ENCODE data around the gene GAS7.

The GAS7 gene

DNA sequence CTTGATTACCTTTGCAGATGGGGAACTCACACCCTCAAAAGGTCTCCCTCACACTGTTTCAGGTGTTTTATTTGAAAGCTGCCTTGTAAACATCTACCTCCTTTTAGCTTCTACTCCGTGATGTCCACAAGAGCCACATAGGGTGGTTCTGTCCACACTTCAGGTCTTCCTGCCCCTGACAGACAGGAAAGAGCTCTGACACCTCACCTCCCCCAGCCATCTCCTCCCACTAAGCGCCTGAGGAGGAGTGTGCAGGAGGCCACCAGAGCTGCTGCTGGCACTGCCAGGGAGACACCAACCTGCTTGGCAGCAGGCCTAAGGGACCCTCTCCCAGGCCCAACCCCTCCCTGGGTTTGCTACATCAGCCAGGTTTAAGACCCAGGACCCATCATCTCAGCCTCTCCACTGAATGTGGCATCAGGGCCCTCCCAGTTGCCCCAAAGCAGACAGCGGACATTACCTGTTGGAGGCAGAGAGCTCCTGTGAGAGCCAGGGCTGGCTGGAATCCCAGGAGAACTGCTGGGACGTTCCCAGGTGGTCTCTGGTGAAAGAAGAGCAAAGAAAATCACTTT, 217.0 kb downstream of the GAS7 start:
- no peak for DNase-seq (ENCODE audit: low read depth)

DNA sequence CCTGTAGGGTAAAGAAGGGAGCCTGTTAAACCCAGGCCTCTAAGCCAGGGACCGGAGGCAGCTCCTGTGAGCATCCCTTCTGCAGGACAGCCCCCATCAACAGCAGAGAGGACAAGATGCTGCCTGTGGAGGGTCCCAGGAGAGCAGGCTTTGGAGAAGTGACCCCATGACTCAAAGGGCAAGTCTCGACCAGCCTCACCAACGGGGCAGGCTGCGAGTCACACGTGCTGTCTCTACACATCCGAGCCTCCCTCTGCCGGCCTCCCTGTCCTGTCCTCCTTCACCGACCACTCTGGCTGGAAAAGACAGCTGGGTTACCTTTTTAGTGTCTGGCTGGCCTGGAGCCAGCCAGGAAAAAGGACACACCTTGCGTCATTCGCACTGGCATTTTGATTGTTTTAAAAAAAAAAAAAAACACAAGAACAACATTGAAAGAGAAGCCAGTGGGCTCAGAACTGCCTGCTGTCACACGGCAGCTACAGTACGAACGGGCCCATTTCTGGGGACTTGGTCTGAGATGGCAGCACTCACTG, 218.9 kb downstream of the GAS7 start:
- no peak for DNase-seq (ENCODE audit: low read depth)

DNA sequence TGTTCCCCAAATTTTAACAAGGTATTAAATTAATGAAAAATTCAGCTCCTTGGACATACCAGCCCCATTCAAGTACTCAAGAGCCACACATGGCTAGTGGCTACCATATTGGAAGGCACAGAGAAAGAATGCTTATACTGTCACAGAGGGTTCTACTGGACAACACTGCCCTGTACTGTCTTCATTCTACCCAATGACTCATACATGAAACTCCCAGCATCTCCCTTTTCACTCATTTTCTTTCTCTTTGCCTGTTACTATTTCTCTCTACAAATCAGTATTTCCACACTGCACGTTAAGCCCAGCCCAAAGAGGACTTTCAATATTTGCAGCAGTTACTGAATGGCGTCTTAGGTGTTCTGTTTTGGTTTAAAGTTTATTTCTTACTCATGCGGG, 221.2 kb downstream of the GAS7 start:
- DNase-seq (ENCODE audit: low read depth): no peak

DNA sequence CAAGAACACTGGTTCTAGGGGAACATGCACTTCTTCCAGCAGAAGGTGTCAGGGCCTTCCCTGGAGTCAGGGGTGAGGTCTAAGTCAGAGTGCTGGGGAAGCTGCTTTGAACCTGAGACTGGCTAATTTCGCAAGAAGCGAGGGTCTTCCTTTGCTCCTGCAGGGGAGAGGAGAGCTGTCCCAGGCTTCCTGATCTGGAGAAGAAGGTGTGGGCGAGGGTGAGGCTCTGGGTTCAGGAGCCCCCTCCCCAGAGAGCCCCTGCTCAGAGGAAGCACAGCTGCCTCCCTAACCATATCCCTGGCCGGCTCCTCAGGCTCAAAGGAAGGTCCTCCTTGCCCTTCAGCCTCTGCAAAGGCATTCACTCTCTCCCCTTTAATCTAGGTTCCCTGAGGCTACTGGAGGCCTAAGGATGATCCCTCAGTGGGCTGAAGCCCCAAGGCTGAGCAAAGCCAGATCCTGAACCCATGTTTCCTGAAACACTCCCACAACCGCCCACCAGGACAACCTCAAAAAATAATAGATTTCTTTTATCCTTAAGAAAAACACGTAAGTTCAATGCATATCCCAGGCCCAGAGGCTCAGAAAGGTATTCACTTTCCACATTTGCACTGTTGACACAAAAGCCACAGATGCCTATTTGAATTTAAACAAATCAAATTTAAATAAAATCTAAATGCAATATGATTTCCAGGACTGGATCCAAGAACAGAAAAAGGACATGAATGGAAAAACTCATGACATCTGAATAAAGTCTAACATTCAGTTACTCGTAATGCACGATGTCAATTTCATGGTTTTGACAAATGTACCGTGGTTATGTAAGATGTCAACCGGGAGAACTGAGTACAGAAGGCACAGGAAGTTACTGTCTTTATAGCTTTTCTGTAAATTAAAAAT, 221.9 kb downstream of the GAS7 start:
- DNase-seq (ENCODE audit: low read depth): no peak

- DNase-seq (ENCODE audit: low read depth): no peak
These were observed 223.7 kb downstream of the GAS7 start for GRCh38 chr17:9974448-9975381.

GRCh38 chr17:9973669-9974447, 224.5 kb downstream of the GAS7 start:
- DNase-seq (ENCODE audit: low read depth): no peak

DNA sequence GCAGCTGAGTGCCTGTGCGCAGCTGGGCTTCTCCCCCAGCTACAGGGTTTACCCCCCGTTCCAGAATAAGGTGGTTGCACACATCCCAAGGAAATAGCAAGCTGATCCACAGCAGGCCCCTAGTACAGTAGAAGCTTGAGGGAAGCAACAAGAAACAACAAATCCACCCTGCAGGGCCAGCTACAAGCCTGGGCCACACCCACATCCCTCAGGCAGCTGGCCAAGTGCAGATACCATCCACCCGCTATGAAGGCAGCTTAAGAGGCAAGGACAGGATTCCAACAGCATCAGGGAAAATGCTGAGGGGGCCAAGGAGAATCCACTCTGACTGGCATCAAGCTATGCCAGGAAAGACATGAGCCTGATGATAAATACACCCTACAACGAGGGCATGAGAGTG, 226.4 kb downstream of the GAS7 start:
- DNase-seq (ENCODE audit: low read depth): no peak

GRCh38 chr17:9969301-9969935, 229.0 kb downstream of the GAS7 start:
- no peak for DNase-seq (ENCODE audit: low read depth)

- no peak for DNase-seq (ENCODE audit: low read depth)
These were observed 229.5 kb downstream of the GAS7 start for GRCh38 chr17:9968881-9969280.

DNA sequence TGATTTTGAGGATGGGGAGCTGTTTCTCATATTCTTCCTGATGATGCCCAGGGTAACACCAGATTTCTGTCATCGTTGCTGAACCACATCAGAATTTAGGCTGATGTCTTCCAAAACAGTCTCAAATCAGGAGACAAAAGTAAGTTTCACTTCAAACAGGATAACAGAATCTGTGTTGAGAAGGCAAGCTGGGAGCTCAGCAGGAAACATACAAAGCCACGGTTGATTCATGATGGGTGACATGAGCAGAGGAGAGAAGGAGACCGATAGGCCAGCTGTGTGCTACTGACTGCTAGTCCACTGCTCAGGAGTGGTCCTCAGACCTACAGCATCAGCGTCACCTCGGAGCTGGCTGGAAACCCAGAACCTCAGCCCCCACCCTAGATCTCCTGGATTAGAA, 230.4 kb downstream of the GAS7 start:
- no peak for DNase-seq (ENCODE audit: low read depth)

DNA sequence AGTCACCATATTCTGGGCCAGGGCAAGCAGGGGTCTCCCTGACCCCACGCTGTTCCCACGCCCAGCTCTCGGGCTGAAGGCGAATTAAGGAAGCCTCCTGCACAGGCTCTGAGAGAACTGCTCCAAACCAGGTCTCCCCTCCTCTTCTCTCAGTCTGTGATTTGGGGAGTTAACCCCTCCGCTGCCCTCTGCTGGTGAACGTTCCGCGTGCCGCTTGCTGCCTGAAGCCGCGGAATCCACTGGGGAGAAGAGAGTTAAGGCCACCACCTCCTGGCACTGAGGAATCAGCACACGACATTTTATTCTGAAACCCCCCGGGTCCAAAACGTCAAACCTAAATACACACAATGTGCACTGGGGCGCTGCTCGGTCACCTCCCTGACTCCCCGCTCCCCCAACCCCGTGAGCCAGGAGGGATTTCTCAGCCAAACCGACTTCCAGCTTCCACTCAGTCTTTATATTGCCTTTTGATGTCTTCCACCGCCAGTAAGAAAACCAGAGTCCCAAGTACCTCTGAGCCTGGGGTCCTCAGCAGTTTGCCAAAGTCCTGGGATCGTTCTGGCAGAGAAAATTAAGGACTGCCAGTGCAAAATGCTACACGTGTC, 238.9 kb downstream of the GAS7 start:
- DNase-seq (ENCODE audit: low read depth): no peak

DNA sequence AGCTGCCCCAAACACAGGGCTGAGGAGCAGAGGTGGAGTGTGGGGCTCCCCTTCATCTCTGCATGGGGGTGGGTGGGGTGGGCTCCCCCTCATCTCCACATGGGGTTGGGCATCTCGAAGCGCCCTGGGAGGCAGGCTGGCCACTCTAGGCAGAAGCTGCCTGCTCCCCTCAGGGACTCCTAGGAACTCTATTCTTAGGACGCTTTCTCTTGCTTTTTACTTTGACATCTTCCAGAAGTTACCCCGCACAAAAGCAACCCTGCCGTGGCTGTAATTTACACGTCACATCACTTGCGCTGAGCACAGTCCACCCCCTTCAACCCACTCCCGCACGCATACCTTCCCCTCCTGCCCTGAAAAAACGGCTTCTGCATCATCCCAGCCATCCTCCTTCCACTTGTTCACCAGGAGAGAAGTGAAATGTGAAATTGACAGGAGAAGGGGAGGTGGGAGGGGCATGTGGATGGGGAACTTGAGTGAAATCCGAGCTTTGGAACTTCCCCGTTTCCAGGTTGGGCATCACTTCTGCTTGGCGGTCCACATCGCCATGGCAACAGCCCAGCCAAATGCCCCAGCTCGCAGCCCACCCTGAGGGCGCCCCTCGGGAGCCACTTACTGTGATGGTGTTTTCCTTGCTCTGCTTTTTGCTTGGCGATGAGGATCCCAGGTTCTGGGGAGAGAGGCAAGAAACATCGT, 239.7 kb downstream of the GAS7 start:
- no peak for DNase-seq (ENCODE audit: low read depth)

DNA sequence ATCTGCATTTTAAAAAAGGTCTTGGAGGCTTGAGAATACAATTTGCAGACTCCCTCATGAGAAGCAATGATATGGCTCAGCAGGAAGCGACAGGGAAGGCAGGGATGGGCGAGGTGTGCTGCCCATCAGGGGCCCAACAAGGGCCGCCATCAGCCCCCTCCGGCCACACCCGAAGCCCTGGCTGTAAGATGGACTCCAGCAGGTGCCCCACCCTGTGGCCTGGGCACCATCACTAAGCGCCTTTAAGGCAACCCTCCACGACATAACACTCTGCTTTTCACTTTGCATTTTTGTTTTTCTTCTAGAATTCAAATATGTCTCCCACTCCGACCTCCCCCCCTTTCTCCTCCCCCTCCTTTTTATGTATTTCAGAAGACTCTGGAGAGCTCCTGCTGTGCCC, 241.2 kb downstream of the GAS7 start:
- no peak for DNase-seq (ENCODE audit: low read depth)

- no peak for DNase-seq (ENCODE audit: low read depth)
These were observed 241.8 kb downstream of the GAS7 start for GRCh38 chr17:9956474-9957131.

DNA sequence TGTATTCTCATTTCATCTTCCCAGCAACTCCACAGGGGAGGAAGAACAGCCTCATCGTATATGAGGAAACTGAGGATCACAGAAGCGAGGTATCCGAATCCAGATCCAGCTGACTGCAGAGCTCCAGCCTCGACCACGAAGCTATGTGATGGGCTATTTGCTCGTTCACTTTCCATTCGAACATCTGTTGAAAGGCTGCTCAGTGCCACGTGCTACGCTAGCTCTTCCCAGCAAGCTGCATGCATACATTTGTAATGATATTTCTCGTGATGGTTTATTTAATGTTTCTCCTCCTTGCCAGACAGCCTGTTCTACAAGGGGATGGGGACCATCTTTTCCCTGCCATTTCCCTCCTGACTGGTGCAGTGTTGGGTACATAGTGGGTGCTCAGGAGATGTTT, 244.9 kb downstream of the GAS7 start:
- DNase-seq (ENCODE audit: low read depth): no peak

DNA sequence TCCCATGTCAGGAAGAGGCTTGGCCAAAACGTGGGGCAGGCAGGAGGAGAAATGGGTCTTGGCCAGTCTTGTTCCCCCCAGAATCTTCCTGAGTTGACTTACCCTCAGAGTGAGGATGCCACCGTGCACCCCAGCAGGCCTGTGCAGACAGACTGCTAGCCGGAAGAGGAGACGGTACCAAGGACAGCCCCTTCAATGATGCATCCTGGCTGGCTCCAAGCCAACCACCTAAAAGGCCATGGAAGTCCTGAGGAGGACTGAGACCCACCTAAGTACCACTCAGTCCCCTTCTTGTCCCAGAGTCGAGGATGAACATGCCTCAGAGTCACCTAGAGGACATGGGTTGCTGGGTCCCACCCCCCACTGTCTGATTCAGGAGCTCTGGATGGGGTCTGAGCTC, 246.6 kb downstream of the GAS7 start:
- no peak for DNase-seq (ENCODE audit: low read depth)

DNA sequence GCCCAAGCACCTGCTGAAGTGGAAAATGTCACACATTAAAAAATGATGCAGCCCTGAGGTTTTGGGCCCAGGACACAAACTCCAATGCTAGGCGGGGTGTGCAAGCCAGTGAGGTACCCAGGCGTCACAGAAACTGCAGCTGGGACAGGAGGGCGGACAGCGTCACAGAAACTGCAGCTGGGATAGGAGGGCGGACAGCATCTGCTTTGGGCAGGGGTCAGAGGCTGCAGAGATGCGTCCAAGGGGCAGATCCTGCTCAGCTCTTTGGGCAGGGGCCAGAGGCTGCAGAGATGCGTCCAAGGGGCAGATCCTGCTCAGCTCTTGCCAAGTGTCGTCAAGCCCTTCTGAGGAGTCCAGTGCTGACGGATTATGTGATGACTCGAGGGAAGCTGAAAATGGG, 249.5 kb downstream of the GAS7 start:
- DNase-seq (ENCODE audit: low read depth): no peak

DNA sequence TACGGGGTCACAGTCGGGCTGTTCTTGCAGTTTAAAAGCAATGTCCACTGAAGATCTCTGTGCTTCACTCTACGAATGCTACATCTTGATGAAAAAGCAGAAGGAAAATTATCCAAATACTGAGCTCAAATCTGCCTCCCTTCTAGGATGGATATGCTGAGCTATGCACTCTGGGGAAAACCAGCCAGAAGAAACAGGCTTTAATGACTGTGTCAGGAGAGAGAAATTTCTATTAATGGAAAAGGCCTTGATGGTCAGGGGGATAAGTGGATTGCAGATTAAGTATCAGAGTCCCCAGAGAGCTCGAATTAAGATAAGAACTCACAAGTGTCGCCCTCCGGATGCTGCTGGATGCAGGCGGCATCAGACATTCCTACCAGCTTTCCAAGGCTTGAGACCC, 253.7 kb downstream of the GAS7 start:
- DNase-seq (ENCODE audit: low read depth): no peak

- no peak for DNase-seq (ENCODE audit: low read depth)
These were observed 255.1 kb downstream of the GAS7 start for GRCh38 chr17:9943343-9943742.

GRCh38 chr17:9942885-9943284, 255.5 kb downstream of the GAS7 start:
- DNase-seq (ENCODE audit: low read depth): no peak
